ENCODE results near the gene DYSF.

GRCh38 chr2:71422786-71423185, 30.6 kb upstream of the DYSF start:
- no peak for TF ChIP-seq CTCF (tag by site-specific recombination; IDR thresholded peaks at IDR 0.05)
- TF ChIP-seq ZNF394 (tag by site-specific recombination; IDR thresholded peaks at IDR 0.05; ENCODE audit: borderline replicate concordance), result no peak
- no peak for TF ChIP-seq PRDM10 (tag by site-specific recombination; IDR thresholded peaks at IDR 0.05)

Data from HEK293 (cell line).